ENCODE measurements around the gene SDCCAG8. TPM values are rescaled to one million over a fixed set of nuclear protein-coding genes. Genes with fewer than 3 reads are reported as not detected.

SDCCAG8 gene
- total RNA-seq, 6 experiments from 2014 or later = 13.4 to 20.6 (median 15.6) TPM

DNA sequence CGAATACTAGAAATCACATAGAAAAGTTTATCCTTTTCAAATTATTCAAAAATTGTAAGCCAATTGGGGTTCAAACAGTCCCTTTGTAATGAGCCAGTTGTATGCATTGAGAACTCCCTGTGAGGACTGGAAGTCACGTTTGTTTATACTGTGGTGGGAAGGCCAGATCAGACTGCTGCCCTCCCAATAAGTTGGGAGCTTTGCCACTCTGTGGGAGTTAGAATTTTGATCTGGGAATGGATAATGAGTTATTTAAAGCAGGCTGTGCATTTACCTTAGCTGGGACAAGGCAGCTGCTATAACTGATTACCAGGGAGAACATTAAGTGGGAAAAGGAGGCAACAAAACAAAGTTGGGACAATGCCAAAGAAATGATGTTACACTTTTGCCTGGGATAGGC is 178.8 kb downstream of the SDCCAG8 start:
- no peak for DNase-seq
- no peak for ATAC-seq
- no peaks in the 10 kb centered on the region for H3K27me3 ChIP-seq
- no peaks in the 10 kb centered on the region for H3K9me3 ChIP-seq
- H3K36me3 ChIP-seq = no peaks in the 10 kb centered on the region
- intact Hi-C loops (cut with DNase I) = no loop called here
- no peak for TF ChIP-seq POLR2A (IDR thresholded peaks at IDR 0.05)
- TF ChIP-seq, protein P1, sequence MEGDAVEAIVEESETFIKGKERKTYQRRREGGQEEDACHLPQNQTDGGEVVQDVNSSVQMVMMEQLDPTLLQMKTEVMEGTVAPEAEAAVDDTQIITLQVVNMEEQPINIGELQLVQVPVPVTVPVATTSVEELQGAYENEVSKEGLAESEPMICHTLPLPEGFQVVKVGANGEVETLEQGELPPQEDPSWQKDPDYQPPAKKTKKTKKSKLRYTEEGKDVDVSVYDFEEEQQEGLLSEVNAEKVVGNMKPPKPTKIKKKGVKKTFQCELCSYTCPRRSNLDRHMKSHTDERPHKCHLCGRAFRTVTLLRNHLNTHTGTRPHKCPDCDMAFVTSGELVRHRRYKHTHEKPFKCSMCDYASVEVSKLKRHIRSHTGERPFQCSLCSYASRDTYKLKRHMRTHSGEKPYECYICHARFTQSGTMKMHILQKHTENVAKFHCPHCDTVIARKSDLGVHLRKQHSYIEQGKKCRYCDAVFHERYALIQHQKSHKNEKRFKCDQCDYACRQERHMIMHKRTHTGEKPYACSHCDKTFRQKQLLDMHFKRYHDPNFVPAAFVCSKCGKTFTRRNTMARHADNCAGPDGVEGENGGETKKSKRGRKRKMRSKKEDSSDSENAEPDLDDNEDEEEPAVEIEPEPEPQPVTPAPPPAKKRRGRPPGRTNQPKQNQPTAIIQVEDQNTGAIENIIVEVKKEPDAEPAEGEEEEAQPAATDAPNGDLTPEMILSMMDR (IDR thresholded peaks at IDR 0.05) = no peak
- H3K27ac ChIP-seq = no peak overlapping the region
- 69% methylated on average over 2 of the region's 2 CpGs for WGBS (ENCODE audit: insufficient coverage, low coverage, low lambda C conversion rate, missing lambda C conversion rate)
- H3K4me3 ChIP-seq = no peak overlapping the region
- H3K4me1 ChIP-seq = peaks cover 0 to 4% (median 0%) of the 10 kb centered on the region in 4 donors

DNA sequence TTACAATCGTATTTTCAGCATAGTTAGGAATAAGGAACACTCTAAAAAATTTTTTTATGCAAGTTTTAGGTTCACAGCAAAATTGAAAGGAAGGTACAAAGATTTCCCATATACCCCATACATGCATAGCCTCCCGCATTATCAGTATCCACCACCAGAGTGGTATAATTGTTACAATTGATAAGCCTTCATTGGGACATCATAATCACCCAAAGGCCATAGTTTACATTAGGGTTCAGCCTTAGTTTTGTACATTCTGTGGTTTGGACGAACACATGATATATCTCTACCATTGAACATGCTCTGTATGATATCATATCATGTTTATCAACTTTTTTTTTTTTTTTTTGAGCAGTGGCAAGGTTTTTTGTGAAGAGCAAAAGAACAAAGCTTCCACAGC is 180.0 kb downstream of the SDCCAG8 start:
- TF ChIP-seq, protein P1 (IDR thresholded peaks at IDR 0.05) = no peak
- TF ChIP-seq POLR2A (IDR thresholded peaks at IDR 0.05) = no peak
- no peak for DNase-seq
- Histone ChIP-seq H3K27ac (no peak overlapping the region), H3K4me3 (no peak overlapping the region), H3K9me3 (no peaks in the 10 kb centered on the region), H3K4me1 (peaks cover 0 to 4% (median 0%) of the 10 kb centered on the region in 4 donors), H3K36me3 (no peaks in the 10 kb centered on the region), H3K27me3 (no peaks in the 10 kb centered on the region)
- WGBS (ENCODE audit: insufficient coverage, low coverage, low lambda C conversion rate, missing lambda C conversion rate) = 93% methylated on average over 3 of the region's 3 CpGs
- no peak for ATAC-seq
- intact Hi-C loops (cut with DNase I) = no loop called here

DNA sequence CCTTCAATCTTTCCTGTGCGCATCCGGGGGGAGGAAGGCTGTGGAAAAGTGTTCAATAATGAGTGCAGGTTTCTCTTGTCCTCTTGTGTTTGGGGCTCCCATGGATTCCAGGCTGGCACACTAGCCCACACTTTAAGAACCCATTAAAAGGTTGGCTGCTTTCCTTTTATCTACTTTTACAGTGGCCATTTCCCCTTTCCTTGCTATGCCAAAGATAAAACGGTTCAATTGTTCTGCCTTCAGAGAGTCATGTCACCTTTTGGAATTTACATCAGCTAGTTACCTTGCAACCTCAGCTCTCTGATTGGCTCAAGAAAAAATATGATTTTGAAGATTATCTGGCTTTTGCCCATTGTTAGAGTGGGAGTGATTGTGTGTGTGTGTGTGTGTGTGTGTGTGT is 182.3 kb downstream of the SDCCAG8 start:
- Histone ChIP-seq H3K36me3 (no peaks in the 10 kb centered on the region), H3K4me3 (no peak overlapping the region), H3K4me1 (peaks cover 0 to 3% (median 0%) of the 10 kb centered on the region in 4 donors), H3K27me3 (no peaks in the 10 kb centered on the region), H3K27ac (no peak overlapping the region), H3K9me3 (no peaks in the 10 kb centered on the region)
- DNase-seq (no peak), ATAC-seq (no peak)
- TF ChIP-seq POLR2A (IDR thresholded peaks at IDR 0.05) = no peak
- TF ChIP-seq, protein P1 (IDR thresholded peaks at IDR 0.05) = no peak
- intact Hi-C loops (cut with DNase I) = no loop called here
- 76% methylated on average over 3 of the region's 3 CpGs for WGBS (ENCODE audit: insufficient coverage, low coverage, low lambda C conversion rate, missing lambda C conversion rate)

DNA sequence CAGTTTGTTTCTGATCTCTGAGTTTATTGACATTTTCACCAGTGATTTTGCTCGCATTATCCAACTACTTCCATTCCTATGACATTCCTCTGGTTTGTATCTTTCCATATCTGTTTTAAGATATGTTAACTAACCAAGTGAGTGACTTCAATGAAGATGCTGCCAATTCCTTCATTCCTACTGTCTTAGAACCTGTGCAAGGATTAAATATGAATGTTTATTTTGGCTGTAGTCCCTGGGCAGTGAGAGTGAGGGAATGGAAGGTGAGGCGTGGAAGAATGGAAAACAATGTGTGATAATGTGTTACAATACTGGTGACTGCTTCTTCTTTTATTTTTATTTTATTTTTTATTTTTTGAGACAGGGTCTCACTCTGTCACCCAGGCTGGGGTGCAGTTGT is 183.0 kb downstream of the SDCCAG8 start:
- Histone ChIP-seq H3K4me3 (no peak overlapping the region), H3K27ac (no peak overlapping the region), H3K4me1 (no peaks in the 10 kb centered on the region), H3K9me3 (no peaks in the 10 kb centered on the region), H3K27me3 (no peaks in the 10 kb centered on the region), H3K36me3 (no peaks in the 10 kb centered on the region)
- WGBS (ENCODE audit: insufficient coverage, low coverage, low lambda C conversion rate, missing lambda C conversion rate) = 54% methylated on average over 2 of the region's 2 CpGs
- intact Hi-C loops (cut with DNase I) = no loop called here
- TF ChIP-seq, protein P1 (IDR thresholded peaks at IDR 0.05) = no peak
- no peak for TF ChIP-seq POLR2A (IDR thresholded peaks at IDR 0.05)
- ATAC-seq (peak in 2 of 4 donors; percentile 27 to 55), DNase-seq (no peak)

DNA sequence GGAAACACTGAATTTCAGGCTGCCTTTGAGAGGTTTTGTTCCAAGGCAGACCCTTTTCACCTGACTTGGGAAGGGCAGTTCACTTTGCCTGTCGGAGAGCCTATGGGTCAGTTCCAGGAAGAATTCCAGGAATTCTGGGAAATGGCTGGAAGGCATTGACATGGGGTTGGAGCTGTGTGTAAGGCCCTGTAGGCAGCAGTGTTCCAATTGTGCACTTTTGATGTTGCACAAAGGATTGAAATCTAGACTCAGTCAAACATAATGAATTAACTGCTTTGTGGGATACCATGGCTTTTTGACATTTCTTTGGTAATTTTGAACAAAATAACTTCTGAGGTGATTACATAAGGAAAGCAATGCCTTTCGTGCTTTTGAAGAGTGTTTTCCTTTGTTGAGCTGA is 184.6 kb downstream of the SDCCAG8 start:
- Histone ChIP-seq H3K9me3 (no peaks in the 10 kb centered on the region), H3K4me1 (no peaks in the 10 kb centered on the region), H3K27ac (no peak overlapping the region), H3K4me3 (no peak overlapping the region), H3K36me3 (no peaks in the 10 kb centered on the region), H3K27me3 (no peaks in the 10 kb centered on the region)
- DNase-seq (no peak), ATAC-seq (peak in 2 of 4 donors; percentile 14 to 19)
- intact Hi-C loops (cut with DNase I) = no loop called here
- TF ChIP-seq, protein P1 (IDR thresholded peaks at IDR 0.05) = no peak
- TF ChIP-seq POLR2A (IDR thresholded peaks at IDR 0.05) = no peak
- 75% methylated on average over 2 of the region's 2 CpGs for WGBS (ENCODE audit: insufficient coverage, low coverage, low lambda C conversion rate, missing lambda C conversion rate)
